ENCODE data around the gene ZNF83.
A peak's percentile ranks its signal among the peaks of the same experiment; 100 is the strongest.
"Not testable (repeated sequence)": the region's sequence is repeated elsewhere in the genome, so short reads cannot be mapped to it uniquely, and the experiment has no call there.

The ZNF83 gene

DNA sequence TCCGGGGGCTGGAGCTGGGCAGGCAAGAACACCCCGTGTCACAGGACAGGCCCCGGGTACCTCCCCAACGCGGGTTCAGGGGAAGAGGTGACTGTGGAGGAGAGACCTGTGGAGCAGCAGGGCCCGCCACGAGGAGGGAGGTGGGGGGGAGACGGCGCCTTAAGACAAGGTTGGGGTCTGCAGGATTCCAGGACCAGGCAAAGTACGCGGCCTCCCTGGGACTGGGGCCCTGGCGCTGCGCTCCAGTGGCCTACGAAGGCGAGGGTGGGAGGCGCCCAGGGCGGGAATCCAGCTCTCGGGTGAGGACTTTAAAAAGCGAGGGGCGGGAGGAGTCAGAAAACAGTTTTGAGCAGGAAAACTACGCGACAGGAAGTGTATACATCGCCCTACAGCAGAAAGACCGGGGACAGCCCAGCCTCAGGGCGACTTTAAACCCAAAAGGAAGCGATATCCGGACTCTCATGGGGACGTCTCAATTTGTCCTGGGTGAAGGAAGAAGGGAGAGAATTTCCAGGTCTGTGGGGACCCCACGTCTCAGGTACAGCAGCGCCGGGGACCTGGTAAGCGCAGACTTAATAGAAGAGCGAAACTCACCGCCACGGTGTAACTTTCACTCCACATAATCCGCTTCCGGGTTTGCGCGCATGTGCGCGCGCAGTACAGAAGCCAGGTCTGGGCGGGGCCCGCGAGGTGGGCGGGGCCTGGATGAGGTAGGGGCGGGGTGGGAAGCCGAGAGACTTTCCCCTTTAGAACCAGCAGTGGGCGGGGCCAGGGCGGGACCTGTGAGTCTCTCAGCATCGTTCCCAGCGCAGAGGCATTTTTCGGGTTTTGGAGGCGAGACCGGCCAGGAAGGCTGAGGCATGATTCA lies at the start of gene ZNF83:
Gene ZNF83 (minus strand): TSS at position 638 of the 868 bp plus-strand sequence.
- peak; percentile 90 for DNase-seq

DNA sequence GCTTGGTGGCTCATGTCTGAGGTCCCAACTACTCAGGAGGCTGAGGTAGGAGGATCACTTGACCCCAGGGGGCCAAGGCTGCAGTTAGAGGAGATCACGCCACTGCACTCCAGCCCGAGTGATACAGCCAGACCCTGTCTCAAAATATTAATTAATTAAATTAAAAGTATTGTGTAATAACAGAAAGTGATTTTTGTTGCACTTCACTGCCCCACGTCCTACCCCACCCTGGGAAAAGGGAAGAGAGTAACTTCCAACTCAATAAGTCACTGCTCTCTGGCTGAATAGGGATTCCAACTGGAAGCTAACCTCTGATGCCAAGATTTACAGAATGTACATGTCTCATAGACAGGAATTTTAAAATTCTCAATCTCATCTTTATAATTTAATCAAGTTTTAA lies 49.5 kb upstream of the ZNF83 start:
- no peak for DNase-seq

DNA sequence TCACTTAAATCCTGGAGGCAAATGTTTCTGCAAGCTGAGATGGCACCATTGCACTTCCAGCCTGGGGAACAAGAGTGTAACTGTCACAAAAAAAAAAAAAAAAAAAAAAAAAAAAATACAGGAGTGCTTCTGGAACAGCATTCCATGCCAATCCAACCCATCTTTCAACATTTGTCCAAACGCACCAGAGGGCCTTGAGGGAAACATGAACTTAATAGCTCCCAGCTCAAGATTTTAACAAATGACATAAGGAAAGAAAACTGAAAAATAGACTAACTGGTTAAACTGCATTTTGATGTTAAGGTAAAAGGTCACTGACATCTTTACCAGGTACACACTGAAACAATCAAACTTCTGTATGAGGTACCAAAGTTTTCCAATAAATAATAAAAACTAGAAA lies 47.7 kb upstream of the ZNF83 start:
- no peak for DNase-seq

DNA sequence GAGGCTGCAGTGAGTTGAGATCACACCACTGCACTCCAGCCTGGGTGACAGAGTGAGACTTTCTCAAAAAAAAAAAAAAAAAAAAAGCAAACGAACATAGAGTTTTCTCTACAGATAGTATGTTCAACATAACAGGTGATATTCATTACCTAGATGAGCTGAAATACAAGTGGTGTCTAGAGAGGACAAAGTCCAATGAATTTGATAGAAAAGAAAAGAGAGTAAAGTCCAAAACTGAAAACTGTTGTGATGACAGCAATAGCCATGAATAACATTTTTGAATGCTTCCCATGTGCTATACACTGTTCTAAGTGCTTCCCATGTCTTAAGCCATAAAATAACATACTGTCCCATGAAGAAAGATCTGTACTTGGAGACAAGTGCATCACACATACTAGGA lies 43.1 kb upstream of the ZNF83 start:
- not testable (repeated sequence) for DNase-seq

DNA sequence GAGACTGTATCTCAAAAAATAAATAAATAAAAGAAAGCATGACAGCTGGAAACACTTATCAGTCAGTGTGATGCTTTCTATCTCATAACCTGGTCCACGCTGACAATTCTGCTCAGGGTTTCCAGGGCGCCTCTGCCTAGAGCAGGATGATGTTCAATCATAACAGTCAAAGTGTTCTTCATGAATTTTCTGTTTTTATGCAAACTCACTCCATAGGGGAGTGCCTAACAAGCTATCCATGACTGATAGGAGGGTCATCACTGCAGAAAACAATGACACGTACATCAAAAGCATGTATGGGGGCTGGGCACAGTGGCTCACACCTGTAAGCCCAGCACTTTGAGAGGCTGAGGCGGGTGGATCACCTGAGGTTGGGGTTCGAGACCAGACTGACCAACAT lies 41.4 kb upstream of the ZNF83 start:
- no peak for DNase-seq

DNA sequence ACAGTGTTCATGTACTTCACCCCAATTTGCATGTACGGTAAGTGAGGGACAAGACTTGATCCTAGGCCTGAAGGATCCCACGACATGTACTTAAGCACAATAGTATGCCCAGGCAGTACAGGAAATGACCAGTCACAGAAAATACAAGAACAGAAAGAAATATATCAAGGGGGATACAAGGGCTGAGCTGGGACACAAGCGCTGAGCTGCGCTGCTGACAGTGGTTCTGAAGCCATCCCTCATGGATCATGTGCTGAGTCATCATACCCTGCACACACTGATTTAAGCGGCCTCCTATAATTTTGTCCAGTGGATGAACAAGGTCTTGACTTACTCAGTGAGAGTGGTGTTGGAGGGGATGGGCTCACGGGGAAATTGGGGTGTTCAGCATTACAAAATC lies 37.1 kb upstream of the ZNF83 start:
- not testable (repeated sequence) for DNase-seq

DNA sequence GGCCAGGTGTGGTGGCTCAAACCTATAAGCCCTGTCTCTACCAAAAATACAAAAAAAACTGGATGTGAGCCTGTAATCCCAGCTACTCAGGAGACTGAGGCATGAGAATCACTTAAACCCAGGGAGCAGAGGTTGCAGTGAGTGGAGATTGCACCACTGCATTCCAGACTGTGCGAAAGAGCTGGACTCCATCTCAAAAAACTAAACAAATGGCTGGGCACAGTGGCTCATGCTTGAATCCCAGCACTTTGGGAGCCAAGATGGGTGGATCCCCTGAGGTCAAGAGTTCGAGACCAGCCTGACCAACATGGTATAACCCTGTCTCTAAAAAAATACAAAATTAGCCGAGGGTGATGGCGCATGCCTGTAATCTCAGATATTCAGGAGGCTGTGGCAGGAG lies 34.9 kb upstream of the ZNF83 start:
- no peak for DNase-seq

DNA sequence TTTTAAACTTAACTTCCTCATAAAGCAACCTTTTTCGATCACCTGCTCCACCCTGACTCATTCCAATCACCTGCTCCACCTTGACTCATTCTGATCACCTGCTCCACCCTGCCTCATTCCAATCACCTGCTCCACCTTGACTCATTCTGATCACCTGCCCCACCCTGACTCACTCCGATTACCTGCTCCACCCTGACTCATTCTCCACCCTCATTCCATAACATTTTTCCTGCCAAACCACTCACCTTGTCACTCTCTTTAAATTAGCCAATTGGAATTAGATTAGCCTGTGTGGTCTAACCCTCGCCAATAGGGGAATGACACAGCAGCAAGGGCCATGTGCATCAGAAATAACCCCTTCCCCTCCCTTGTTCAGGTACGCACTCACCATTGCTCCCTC lies 31.9 kb upstream of the ZNF83 start:
- no peak for DNase-seq

DNA sequence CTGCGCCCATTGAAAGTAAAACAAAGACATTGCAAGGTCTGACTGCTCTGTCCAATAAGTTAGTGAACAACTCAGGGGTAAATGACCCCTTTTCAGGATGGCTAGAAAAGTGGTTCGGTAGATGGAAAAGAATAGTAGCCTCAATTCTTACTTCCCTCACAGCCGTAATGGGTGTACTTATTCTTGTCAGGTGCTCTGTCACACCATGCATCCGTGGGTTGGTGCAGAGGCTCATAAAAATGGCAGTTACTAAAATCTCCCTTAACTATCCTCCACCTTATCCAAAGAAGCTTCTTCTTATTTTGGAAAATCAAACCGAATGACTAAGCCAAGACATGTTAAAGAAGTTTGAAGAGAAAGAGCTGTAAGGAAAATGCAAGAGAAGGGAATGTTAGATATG lies 31.4 kb upstream of the ZNF83 start:
- no peak for DNase-seq

DNA sequence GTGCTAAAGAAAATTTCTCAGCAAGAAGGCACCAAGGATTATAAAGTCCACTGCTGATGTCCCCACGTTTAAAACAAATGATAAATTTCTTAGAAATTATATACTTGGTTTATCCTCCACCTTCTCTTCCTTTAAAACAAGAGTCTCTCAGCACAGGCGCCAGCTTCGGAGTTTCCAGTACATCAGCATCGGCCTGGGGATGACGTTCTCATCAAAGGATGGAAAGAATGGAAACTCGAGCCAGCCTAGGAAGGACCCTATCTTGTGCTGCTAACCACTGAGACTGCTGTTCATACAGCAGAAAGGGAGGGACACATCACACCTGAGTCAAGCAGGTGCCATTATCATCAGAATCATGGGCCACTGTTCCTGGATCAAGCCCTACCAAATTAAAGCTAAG lies 29.8 kb upstream of the ZNF83 start:
- no peak for DNase-seq

DNA sequence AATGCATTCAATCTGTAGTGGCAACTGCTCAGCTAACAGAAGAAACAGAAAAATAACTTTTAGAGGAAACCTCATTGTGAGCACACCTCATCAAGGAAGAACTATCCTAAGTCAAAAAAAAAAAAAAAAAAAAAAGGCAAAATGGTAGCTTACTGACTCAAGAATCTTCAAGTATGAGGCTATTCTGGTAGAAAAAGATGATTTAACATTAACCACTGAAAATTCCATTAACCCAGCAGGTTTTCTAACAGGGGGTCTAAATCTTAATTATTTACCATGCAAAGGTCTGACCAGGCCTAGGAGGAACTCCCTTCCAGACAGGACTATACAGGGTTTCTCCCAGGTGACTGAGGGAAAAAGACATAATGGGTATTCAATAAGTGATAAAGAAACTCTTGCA lies 28.4 kb upstream of the ZNF83 start:
- no peak for DNase-seq

DNA sequence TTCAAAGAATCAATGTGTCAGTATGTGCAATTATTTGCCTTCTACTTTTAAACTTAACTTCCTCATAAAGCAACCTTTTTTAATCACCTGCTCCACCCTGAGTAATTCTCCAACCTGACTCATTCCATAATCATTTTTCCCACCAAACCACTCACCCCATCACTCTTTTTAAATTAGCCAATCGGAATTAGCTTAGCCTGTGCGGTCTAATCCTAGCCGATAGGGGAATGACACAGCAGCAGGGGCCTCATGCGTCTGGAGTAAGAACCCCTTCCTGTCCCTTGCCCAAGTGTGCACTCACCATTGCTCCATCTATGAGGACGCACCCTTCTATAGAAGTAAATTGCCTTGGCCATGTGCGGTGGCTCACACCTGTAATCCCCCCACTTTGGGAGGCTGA lies 27.4 kb upstream of the ZNF83 start:
- DNase-seq, result no peak

DNA sequence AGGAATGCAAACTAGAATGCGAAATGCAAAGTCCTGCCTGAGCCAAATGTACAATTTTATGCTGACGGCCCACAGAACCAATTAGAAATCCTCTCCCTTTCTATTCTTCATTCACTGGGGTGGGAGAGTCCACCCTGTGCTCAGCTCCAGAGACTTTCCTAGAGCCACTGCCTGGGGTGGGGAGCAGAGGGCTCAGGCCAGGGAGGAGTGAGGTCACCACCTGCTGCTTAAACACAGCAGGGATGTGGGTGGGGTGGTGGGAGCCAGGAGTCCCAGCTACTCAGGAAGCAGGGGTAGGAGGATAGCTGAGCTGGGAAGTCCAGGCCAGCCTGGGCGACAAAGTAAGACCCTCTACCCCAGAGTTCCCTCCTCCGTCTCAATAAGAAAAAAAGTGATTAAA lies 26.9 kb upstream of the ZNF83 start:
- no peak for DNase-seq

DNA sequence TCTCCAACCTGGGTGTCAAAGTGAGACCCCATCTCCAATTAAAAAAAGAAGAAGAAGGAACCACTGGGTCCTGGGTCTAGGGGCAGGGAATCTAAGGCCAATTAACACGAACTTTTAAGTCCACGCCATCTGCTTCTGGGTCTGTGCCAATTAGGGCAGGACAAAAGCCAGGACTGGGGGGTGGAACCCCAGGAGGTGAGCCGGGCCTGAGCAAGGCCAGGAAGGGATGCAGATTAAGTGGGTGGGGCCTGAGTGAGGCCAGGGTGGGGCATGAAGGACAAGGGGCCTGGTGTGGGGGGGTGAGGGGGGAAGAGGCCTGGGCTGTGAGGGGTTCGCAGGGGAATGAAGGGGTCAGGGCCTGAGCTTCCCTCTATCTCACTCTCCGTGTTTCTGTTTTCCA lies 26.3 kb upstream of the ZNF83 start:
- no peak for DNase-seq

DNA sequence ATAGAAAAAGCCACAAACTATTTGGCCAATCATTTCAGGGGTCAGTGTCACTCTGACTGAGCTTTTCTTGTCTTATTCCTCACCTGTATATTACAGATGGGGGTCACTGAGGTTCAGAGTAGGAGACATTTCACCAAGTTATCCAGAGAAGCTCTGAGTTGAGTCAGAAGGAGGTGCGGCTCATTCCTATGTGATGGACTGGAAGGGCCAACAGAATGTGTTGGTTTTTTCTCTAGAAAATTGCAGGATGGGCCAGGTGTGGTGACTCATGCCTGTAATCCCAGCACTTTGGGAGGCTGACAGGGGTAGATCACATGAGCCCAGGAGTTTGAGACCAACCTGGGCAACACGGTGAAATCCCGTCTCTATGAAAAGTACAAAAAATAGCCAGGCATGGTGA lies 24.5 kb upstream of the ZNF83 start:
- DNase-seq, result no peak

DNA sequence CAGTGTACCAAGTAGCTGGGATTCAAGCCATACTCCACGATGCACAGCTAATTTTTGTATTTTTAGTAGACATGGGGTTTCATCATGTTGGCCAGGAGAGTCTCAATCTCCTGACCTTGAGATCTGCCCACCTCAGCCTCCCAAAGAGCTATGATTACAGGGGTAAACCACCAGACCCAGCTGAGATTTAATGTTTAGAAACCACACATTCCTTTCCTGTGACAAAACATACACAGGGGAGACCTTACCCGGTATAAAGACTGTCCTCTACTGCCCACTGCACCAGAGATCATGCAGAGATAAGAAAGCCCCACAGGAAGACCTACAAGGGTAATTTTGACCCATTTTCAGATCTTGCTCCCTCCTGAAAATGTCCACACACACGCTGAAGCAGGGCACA lies 22.8 kb upstream of the ZNF83 start:
- no peak for DNase-seq

DNA sequence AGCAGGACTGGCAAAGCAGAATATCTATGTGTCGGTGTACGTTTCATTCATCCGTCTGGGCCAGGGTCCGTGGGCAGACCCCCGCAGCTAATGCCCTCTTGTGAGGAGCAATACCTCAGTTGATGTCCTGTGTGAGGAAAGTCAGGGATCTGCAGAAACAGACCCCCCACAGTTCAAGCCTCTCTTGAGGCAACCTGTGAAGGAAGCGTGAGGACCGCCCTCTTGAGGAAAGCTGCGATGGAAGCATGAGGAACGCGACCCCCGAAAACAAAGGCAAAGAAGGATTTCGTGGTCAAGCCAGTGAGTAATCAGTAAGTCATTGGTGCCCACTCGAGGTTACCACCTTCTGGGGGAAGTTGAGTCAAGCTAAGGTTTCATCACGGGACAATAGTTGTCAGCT lies 20.9 kb upstream of the ZNF83 start:
- DNase-seq, result no peak

DNA sequence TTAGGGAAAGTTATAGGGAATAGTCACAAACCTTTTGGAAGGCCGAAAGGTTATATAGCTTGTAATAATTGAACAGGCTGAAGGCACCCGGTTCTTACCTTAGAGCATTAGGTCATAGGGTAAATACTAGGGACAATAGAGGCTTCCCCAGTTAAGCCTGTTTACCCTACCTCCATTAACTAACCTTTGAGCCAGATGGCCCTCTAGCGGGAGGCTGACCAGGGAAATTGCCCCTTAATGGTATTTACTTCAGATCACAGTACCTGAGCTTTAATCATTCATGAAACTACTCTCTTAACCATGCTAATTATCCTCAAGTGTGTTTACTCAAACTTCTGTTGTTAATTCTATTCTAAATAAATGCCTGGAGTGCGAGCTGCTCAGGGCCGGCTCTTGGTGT lies 20.4 kb upstream of the ZNF83 start:
- no peak for DNase-seq

DNA sequence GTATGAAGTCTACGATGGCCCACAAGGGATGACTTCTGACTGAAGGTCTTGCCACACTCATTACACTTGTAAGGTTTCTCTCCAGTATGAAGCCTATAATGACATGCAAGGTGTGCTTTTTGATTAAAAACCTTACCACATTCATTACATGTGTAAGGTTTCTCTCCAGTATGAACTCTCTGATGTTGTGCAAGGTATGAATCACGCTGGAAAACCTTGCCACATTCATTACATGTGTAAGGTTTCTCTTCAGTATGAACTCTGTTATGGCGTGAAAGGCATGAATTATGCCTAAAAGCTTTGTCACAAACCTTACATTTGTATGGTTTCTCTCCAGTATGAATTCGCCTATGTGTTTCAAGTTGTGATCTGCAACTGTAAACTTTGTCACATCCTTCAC lies 15.0 kb upstream of the ZNF83 start:
- no peak for DNase-seq

DNA sequence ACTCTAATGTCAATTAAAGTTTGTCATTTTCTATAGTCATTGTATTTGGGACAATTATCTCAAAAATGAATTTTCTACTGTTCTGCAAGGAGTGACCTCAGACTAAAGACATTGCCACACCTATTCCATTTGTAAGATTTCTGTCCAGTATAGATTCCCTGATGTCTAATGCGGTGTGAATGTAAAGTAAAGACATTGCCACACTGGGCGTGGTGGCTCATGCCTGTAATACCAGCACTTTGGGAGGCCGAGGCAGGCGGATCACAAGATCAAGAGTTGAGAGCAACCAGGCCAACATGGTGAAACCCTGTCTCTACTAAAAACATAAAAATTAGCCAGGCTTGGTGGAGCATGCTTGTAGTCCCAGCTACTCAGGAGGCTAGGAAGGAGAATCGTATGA lies 13.8 kb upstream of the ZNF83 start:
- DNase-seq, result no peak

DNA sequence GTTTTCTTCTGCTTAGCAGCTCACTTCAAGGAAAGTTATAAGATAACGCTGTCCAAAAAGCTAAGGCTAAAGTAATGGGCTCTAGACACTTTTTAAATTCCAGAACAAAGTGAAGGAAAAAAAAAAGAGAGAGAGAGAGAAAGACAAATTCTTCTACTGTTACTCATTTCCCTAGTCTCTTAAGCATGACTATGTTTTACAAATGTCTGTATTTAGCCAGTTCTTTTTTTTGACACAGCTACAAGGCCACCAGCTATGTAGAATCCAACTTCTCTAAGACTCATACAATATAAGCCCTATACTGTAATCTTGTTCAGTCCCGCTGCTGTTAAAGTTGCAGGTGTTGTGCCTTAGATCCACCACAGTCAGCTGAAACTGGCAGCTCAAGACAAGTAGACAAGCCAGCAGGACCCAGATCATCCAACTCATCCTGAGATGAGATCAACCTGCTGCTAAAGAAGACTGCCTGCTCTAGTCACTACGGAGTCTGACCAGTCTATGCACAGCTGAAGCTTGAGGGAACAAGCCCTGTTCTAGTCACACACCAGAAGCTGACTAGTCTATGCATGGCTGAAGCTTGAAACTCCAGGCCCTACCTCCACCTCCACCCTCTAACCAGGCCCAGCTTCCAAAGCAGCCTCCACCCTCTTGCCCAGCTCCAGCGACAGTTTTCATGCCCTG lies 10.3 kb upstream of the ZNF83 start:
- no peak for DNase-seq

DNA sequence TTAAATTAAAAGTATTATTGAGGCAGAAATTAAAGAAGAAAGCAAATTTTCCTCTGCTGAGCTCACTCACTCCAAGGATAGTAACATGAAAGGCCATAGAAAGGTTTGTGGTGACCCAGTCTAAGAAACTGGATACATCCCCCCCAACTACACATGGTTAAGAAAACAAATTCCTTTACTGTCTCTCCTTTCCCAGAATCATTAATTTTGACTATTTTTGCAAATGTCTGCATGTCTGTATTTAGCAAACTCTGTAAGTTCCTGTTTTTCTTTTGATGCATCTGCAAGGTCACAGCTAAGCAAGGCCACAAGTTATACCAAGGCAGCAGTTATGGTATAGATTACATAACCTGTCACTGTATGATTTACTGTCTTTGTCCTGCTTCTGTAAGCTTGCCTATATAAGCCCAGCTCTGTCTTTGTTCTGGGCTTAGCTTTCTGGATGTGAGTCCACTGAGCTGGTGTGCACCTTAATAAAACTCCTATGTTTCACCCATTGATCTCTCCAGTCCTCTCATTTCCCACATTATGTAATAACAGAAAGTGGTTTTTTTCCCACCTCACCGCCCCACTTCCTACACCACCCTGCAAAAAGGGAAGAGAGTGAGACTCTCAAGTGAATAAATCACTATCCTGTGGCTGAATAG lies 8.5 kb upstream of the ZNF83 start:
- DNase-seq, result no peak

DNA sequence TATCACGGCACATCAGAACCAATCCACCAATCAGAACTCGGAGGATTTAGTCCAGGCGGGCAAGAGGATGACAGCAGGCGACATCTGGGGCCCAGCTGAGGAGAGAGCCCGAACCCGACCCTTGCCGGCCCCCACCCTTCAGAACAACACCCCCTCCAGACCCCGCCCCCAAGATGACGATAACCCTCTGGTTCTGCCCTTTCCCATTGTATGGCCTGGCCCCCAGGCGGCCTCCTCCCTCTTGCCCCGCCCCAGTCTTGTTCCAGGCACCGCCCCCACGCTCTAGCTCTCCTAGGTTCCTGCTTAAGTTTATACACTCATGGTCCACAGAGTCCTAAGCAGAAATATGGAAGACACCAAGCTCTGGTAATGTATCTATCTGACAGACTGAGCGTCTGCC lies 2.8 kb upstream of the ZNF83 start:
- no peak for DNase-seq

DNA sequence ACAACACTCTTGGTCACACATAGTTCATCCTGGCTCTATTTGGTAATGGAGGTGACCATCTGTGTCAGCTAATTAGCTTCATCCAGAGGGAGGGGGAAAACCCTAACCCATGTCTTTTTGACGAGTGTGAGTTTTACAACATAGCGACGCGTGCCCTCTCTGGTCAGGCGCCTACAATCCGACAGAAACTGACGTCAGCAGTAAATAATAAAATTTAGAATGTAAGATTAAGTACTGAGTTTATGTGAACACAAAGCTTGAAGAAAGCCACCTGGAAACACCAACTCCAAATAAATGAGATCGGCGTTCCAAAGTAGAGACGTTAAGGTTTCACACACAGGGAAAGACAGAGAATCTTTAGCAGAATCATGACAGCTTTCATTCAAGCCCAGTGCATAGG lies 1.8 kb upstream of the ZNF83 start:
- no peak for DNase-seq
